HG03060 (cell line): Measurements from ENCODE around the gene FBL.
"Not testable (repeated sequence)": the region's sequence is repeated elsewhere in the genome, so short reads cannot be mapped to it uniquely, and the experiment has no call there.

Experiments
- ATAC-seq: cut with Tn5 transposase; IDR thresholded peaks from one replicate; pipeline ENCODE4 v1.9.1; 2021; ENCODE audit warnings: low read depth, moderate number of reproducible peaks; ENCODE audit not compliant: unreplicated experiment

FBL gene

GRCh38 chr19:39826311-39826945 is 19.8 kb downstream of the FBL start:
- no peak for ATAC-seq

GRCh38 chr19:39825531-39826076 is 20.6 kb downstream of the FBL start:
- no peak for ATAC-seq

GRCh38 chr19:39825093-39825463 is 21.1 kb downstream of the FBL start:
- no peak for ATAC-seq

DNA sequence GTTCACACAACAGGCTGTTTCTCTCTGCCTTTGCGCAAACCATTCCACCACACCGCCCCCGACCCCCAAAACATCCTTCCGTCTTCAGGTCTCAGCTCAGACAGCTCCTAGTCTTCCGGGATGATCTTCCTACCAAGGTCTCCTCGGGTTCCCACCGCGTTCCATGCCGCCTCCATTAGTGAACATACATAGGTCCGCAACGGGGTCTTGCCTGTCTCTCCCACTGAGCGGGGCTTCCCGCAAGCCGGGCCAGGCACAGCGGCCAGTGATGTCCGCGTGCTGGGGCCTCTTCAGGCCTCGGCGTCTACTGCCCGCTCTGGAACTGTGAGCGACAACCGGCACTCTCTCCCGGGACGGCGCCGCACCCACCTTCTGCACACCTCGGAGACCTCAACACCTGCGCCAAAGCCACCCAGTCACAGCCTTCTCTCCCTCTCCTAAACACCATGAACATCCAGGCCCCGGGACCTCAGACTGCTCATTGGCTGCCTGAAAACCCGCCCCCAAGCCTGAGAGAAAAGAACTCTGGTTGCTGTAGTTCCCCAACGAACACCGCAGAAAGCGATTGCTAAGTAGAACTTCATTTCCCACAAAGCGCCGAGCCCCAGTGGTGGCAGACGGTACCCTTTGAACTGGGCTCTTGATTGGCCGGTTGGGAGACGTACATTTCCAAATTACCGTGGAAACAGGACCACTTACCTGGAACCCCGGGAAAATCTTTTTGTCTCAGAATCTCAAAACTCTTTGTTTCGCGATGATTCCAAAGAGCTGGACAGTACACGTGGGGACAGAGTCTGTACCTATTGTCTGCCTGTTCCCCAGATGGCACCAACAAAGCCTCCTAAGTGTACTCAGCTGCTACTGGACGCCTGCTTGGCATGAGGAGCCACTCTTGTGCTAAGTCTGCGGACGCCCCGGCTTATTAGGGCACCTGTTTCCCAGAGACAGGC is 21.8 kb downstream of the FBL start:
- no peak for ATAC-seq

DNA sequence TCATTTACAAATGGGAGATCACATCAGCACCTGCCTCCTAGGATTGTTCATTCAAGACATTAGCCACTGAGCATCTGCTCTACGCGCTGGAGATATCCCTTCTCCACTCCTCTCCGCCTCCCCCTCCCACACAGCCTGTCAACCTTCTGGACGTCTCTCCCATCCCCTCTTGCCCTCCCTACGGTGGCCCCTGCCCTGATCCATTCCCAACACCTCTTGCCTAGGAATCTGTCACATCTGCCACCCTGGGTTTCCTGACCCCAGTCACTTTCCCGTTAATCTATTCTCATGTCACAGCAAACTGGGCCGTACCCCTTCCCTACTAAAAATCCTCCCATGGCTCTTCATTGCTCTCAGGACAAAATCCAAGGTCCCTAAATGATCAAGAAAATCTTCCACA is 22.5 kb downstream of the FBL start:
- no peak for ATAC-seq

- ATAC-seq, result no peak
Observed at GRCh38 chr19:39820696-39821095, 25.5 kb downstream of the FBL start.

GRCh38 chr19:39819786-39820185 is 26.4 kb downstream of the FBL start:
- no peak for ATAC-seq

DNA sequence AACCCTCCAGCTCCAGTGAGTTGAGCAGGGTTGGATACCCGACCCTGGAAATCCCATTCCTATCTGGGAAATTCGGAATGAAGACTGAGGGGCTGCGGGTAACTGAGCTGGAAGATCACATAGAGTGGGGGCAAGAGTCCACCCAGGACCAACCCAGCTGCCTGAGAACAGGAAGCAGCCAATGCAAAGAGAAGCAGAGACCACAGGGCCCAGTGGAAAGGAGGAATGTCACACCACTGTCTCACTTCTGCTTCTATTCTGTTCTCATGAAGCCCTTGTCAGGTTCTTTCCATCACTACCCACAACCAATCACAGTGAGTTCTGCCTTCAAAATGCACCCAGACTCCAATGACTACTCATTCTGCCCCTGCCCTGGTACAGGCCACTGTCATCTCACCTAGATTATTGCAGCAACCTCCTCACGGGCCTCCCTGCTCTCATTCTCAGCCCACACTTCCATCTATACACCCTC is 27.5 kb downstream of the FBL start:
- no peak for ATAC-seq

- no peak for ATAC-seq
Observed at GRCh38 chr19:39817888-39818561, 28.2 kb downstream of the FBL start.

DNA sequence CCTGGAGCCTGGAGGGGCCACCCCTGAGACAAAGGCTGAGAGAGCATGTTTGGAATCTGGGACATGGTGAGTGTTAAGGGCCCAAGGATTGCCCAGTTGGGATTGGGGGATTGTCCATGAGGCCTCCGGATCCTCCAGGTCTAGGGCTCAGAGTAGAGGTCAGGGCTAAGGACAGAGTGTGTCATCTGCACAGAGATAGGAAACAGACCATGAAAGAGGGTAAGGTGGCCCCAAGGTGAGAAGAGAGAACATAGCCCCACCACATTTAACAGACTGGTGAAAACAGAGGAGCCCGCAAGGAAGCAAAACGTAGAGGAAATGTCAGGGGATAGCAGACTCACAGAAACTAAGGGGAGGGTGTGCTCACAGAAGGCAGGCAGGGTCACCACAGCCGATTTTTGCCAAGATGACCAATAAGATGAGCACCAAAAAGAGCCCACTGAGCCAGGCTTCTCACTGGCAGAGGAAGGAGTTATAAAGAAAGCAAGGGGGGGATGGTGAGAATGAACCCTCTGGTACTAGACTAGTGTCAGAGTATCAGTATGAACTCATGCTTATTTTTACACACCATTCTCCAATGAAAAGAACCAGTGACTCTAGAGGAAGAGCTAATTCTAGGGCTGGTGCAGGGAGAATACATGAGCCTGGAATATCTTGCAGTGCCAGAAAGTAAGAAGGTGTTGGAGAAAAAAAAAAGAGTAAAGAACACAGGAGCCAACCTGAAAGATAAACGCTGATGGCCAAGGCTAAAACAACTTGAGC is 29.7 kb downstream of the FBL start:
- no peak for ATAC-seq

GRCh38 chr19:39814595-39814994 is 31.6 kb downstream of the FBL start:
- ATAC-seq, result no peak

DNA sequence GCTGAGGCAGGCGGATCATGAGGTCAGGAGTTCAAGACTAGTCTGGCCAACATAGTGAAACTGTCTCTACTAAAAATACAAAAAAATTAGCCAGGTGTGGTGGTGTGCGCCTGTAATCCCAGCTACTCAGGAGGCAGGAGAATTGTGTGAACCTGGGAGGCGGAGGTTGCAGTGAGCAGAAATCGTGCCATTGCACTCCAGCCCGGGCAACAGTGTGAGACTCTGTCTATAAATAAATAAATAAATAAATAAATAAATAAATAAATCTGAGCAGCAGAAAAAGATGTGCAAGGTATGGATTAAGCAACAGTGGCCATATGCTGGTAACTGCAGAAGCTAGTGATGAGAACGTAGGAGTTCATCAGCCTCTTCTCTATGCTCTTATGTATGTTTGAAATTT is 32.1 kb downstream of the FBL start:
- ATAC-seq, result not testable (repeated sequence)

DNA sequence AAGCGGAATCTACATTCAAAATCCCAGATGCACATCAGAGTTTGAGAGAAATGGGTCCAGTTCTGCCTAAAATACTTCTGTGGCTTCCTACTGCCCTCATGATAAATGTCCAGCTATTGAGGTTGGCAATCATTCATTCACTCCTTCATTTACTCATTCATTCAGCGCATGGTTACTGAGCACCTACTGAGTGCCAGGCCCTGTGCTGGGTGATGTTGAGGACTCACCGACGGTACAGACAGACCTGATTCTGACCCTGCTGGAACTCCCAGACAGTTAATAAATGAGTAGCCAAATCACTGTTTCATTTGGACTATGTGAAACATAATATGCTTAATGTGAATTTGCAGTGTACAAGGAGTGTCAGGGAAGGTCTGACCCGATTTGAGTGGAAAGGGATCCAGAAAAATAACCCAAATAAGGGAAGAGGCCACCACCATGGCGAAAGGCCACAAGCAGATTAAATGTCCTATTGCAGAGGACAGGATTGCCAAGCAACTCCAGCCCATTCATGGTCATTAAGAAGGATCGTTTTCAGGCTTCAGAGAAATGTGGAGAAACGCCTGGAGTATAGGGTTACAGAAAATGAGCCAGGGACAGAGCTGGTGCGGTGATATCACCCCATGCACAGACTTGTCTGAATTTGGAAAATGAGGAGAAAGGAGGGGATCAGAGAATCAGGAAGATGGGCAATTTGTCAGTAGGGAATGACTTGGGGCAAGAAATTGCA is 32.8 kb downstream of the FBL start:
- ATAC-seq, result no peak

DNA sequence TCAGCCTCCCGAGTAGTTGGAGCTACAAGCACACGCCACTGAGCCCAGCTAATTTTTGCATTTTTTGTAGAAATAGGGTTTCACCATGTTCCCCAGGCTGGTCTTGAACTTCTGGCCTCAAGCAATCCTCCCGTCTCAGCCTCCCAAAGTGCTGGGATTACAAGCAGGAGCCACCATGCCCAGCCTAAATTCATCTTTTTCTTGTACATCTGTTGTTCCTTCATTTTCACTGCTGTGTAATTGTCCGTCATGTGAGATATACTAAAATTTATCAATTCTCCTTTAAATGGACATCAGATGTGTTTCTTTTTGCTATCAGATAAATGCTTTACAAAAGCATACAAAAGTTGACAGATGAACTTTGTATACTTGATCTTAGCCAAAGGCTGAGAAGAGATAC is 35.1 kb downstream of the FBL start:
- ATAC-seq, result no peak

DNA sequence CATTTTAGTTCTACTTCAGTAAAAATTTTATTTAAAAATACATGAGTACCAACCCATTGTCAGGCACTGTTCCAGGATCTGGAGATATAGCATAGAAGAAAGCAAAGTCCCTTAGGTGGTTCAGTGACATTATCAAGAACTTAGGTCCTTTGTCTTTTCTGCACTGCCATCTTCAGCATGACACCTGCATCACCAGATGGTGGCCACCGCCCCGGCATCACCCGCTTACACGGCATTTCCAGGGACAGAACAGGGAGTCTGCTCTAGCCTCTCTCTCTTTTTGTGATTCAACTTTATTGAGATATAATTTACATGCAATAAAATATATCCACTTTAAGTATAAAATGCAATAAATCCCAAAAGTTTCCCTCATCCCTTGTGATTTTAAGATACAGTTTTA is 35.8 kb downstream of the FBL start:
- no peak for ATAC-seq

GRCh38 chr19:39809368-39809767 is 36.8 kb downstream of the FBL start:
- no peak for ATAC-seq

DNA sequence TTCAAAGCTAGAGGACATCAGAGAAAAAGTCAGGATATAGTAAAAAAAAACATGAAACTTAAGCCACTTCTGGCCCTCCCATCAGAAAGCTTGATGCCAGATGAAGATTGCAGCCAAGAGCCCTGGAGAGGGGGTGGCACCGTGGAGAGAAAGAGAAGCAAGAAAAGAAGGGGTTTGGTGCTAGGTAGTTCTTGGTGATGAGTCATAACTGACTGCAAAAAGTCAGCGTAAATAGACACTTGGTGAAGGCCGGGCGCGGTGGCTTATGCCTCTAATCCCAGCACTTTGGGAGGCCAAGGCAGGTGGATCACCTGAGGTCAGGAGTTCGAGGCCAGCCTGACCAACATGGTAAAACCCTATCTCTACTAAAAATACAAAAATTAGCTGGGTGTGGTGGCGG is 37.5 kb downstream of the FBL start:
- ATAC-seq, result not testable (repeated sequence)

GRCh38 chr19:39807846-39808364 is 38.3 kb downstream of the FBL start:
- no peak for ATAC-seq

DNA sequence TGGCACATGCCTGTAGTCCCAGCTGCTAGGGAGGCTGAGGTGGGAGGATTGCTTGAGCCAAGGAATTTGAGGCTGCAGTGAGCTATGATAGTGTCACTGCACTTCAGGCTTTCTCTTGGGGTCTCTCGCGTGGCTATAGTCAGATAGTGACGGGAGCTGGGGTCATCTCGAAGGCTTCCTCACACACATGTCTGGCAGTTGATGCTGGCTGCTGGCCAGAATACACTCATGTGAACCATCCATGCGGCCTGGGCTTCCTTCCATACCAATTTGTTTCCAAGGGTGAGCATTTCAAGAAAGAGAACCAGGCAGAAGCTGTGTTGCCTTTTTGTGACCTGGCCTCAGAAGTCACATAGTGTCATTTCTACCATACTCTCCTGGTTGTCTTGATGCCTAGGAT is 41.1 kb downstream of the FBL start:
- ATAC-seq, result no peak
